Common myeloid progenitor, CD34-positive (primary cell): Measurements from ENCODE around the gene CNP.

ENCODE experiments used
- CTCF ChIA-PET: fragments of 350-600 bp; sonication (Branson Sonifier 250); formaldehyde crosslinking; loops from one replicate; lab custom pipeline; 2021; ENCODE audit warnings: antibody characterized with exemption; lab: Charles Lee
- POLR2A ChIA-PET: fragments of 350-600 bp; sonication (Branson Sonifier 250); formaldehyde crosslinking; loops from one replicate; lab custom pipeline; 2021; ENCODE audit warnings: antibody characterized with exemption; lab: Charles Lee
- DNase-seq, 3 donors: peaks; one replicate each; pipeline versions ENCODE4 v3.0.0 to v3.0.0-alpha.2; 2013
- H3K27ac ChIP-seq, 2 experiments: 1 replicate in 1 of 2; 2 replicates in 1 of 2; pipeline ENCODE4 v1.7.0; 2013; ENCODE audit warnings: inconsistent platforms in 2 of 2, low read length in 2 of 2, mild to moderate bottlenecking in 2 of 2, low read depth in 1 of 2, moderate library complexity in 1 of 2; ENCODE audit not compliant: severe bottlenecking in 2 of 2, insufficient read depth in 1 of 2, poor library complexity in 1 of 2
- H3K27me3 ChIP-seq, 5 experiments: replicated peaks in 2 of 5; 1 replicate in 3 of 5; 2 replicates in 2 of 5; pipeline versions ENCODE4 v1.6.1 to v1.7.0; 2013; ENCODE audit warnings: low read length in 4 of 5, mild to moderate bottlenecking in 2 of 5, moderate library complexity in 2 of 5, inconsistent platforms in 1 of 5; ENCODE audit not compliant: insufficient read depth in 5 of 5, control insufficient read depth in 4 of 5
- H3K36me3 ChIP-seq, 4 experiments: 1 replicate in 2 of 4; 2 replicates in 2 of 4; pipeline versions ENCODE4 v1.6.1 to v1.7.0; 2013; ENCODE audit warnings: low read length in 3 of 4, control low read depth in 1 of 4, mild to moderate bottlenecking in 1 of 4; ENCODE audit not compliant: control insufficient read depth in 4 of 4, insufficient read depth in 4 of 4
- H3K4me1 ChIP-seq, 4 experiments: 1 replicate in 3 of 4; 2 replicates in 1 of 4; pipeline versions ENCODE4 v1.6.1 to v1.7.1; 2013; ENCODE audit warnings: low read length in 3 of 4, mild to moderate bottlenecking in 3 of 4, control low read depth in 1 of 4, inconsistent platforms in 1 of 4, moderate library complexity in 1 of 4; ENCODE audit not compliant: control insufficient read depth in 4 of 4, insufficient read depth in 4 of 4; ENCODE audit errors: control extremely low read depth in 1 of 4
- H3K4me3 ChIP-seq, 7 experiments: 1 replicate in 4 of 7; 2 replicates in 3 of 7; pipeline versions ENCODE4 v1.5.1 to v1.7.0; 2013; ENCODE audit warnings: mild to moderate bottlenecking in 7 of 7, low read length in 6 of 7, moderate library complexity in 6 of 7, inconsistent platforms in 2 of 7, low read depth in 2 of 7, control low read depth in 1 of 7; ENCODE audit not compliant: insufficient read depth in 4 of 7, control insufficient read depth in 1 of 7; ENCODE audit errors: extremely low read depth in 1 of 7
- H3K9me3 ChIP-seq, 5 experiments: 1 replicate in 4 of 5; 2 replicates in 1 of 5; pipeline versions ENCODE4 v1.6.1 to v1.7.1; 2013; ENCODE audit warnings: low read length in 4 of 5, mild to moderate bottlenecking in 2 of 5, inconsistent platforms in 1 of 5, low read depth in 1 of 5, moderate library complexity in 1 of 5; ENCODE audit not compliant: control insufficient read depth in 4 of 5, insufficient read depth in 2 of 5; ENCODE audit errors: control extremely low read depth in 1 of 5
- WGBS: methylation state at CpG from one replicate; pipeline ENCODE4 v1.1.5; 2013; ENCODE audit not compliant: insufficient coverage; 5-methylcytosine and 5-hydroxymethylcytosine counted together

The CNP gene

DNA sequence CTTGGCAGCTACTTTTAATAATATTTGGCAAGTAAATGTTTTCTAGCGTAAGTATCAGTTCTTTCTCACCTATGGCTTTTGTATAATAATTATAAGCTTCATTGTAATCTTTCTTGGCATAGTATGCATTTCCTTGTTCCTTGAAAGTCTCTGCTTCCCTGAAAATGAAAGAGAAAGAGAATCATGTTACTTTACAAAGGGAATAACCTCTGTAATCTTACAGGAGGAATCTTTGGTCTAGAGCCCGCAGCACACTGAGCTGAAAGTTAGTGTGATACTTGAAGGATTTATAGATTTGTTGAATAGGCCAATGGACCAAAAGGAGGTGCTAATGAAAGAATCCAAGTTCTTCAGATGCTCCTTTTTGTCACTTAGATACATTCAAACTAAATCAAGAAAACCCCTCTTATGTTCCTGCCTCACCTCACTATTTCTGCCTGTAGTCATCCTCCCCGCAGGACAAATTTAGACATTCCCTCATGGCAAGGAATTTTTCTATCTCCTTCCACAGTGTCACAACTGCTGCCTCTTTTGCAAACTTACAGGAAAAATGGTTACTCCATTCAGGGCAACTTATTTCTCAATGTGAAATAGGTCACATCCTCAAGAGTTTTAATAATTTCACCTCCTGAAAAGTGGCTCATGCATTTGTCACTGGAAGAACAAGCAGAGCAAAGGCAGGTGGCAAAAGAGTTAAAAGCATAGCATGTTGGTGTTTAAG is 34.0 kb downstream of the CNP start:
- no peak overlapping the region for H3K4me3 ChIP-seq
- ChIA-PET POLR2A (no interaction called here), CTCF (interaction anchor here (1.5 kb wide), 1 partner anchor 43 kb away, joined by 3 read pairs; no protein-coding TSS in a partner anchor)
- WGBS, result 100% methylated on average over 1 of the region's 3 CpGs
- no peak for DNase-seq
- H3K9me3 ChIP-seq, result no peaks in the 10 kb centered on the region
- peaks cover 7 to 75% (median 60%) of the 10 kb centered on the region in 4 experiments for H3K36me3 ChIP-seq
- H3K27ac ChIP-seq, result no peak overlapping the region
- H3K4me1 ChIP-seq, result no peaks in the 10 kb centered on the region
- H3K27me3 ChIP-seq, result no peaks in the 10 kb centered on the region

GRCh38 chr17:42001729-42002128 is 35.1 kb downstream of the CNP start:
- POLR2A ChIA-PET, result no interaction called here
- no peaks in the 10 kb centered on the region for H3K9me3 ChIP-seq
- no peak overlapping the region for H3K27ac ChIP-seq
- no peak for DNase-seq
- H3K36me3 ChIP-seq, result peaks cover 5 to 64% (median 49%) of the 10 kb centered on the region in 4 experiments
- H3K27me3 ChIP-seq, result no peaks in the 10 kb centered on the region
- CTCF ChIA-PET, result no interaction called here
- no CpG with 5 or more reads among the region's 2 CpGs for WGBS
- no peak overlapping the region for H3K4me3 ChIP-seq
- no peaks in the 10 kb centered on the region for H3K4me1 ChIP-seq

- POLR2A ChIA-PET, result no interaction called here
Measured at GRCh38 chr17:42002175-42002791, 35.7 kb downstream of the CNP start.

GRCh38 chr17:42002792-42003301 is 36.3 kb downstream of the CNP start:
- Histone ChIP-seq H3K4me1 (no peaks in the 10 kb centered on the region), H3K27me3 (no peaks in the 10 kb centered on the region), H3K4me3 (no peak overlapping the region), H3K9me3 (no peaks in the 10 kb centered on the region), H3K27ac (no peak overlapping the region), H3K36me3 (peaks cover 5 to 54% (median 41%) of the 10 kb centered on the region in 4 experiments)
- 100% methylated on average over 2 of the region's 3 CpGs for WGBS
- CTCF ChIA-PET, result interaction anchor here (1.0 kb wide), 1 partner anchor 10 kb away, joined by 3 read pairs; no protein-coding TSS in a partner anchor
- DNase-seq, result no peak
- POLR2A ChIA-PET, result no interaction called here

More at GRCh38 chr17:42002175-42002791, 35.7 kb downstream of the CNP start:
- Histone ChIP-seq H3K4me1 (no peaks in the 10 kb centered on the region), H3K27ac (no peak overlapping the region), H3K27me3 (no peaks in the 10 kb centered on the region), H3K36me3 (peaks cover 5 to 58% (median 46%) of the 10 kb centered on the region in 4 experiments), H3K4me3 (no peak overlapping the region), H3K9me3 (no peaks in the 10 kb centered on the region)
- no peak for DNase-seq
- 92% methylated on average over 3 of the region's 7 CpGs for WGBS
- CTCF ChIA-PET, result interaction anchor here (1.0 kb wide), 1 partner anchor 11 kb away, joined by 3 read pairs; no protein-coding TSS in a partner anchor

GRCh38 chr17:42005166-42005565 is 38.6 kb downstream of the CNP start:
- CTCF ChIA-PET, result interaction anchor here (0.6 to 1.5 kb wide), 5 partner anchors 9 to 40 kb away, joined by 3 to 4 read pairs (median 3); partner anchors contain the start of gene DNAJC7
- no CpG with 5 or more reads among the region's 1 CpG for WGBS
- POLR2A ChIA-PET, result no interaction called here
- DNase-seq, result no peak
- Histone ChIP-seq H3K9me3 (no peaks in the 10 kb centered on the region), H3K27me3 (no peaks in the 10 kb centered on the region), H3K36me3 (peaks cover 5 to 49% (median 27%) of the 10 kb centered on the region in 4 experiments), H3K4me3 (no peak overlapping the region), H3K27ac (no peak overlapping the region), H3K4me1 (no peaks in the 10 kb centered on the region)

GRCh38 chr17:42009170-42009569 is 42.6 kb downstream of the CNP start:
- no peak overlapping the region for H3K27ac ChIP-seq
- no peak overlapping the region for H3K4me3 ChIP-seq
- peak in 1 of 3 donors; percentile 19 for DNase-seq
- peaks cover 0 to 7% (median 5%) of the 10 kb centered on the region in 4 experiments for H3K4me1 ChIP-seq
- ChIA-PET CTCF (interaction anchor here (0.8 to 1.5 kb wide), 5 partner anchors 8 to 52 kb away, joined by 3 to 5 read pairs (median 3); partner anchors contain the start of gene DNAJC7), POLR2A (no interaction called here)
- H3K27me3 ChIP-seq, result no peaks in the 10 kb centered on the region
- no peaks in the 10 kb centered on the region for H3K9me3 ChIP-seq
- WGBS, result 92% methylated on average over 2 of the region's 4 CpGs
- H3K36me3 ChIP-seq, result peaks cover 0 to 29% (median 3%) of the 10 kb centered on the region in 4 experiments
